Activated T-helper 2 cell treated with anti-CD3 and anti-CD28 coated beads, Interferon-gamma antibody, Interleukin-2, Interleukin-4, amounts not matched to agents 10 μg/mL and 5 μg/mL and 100 μg/mL, durations not matched to agents 14 hours and 24 hours and 36 hours (primary cell): ENCODE measurements around the gene BMPR1B. TPM values are rescaled to one million over a fixed set of nuclear protein-coding genes. Genes with fewer than 3 reads are reported as not detected.
"Not testable (repeated sequence)": the region's sequence is repeated elsewhere in the genome, so short reads cannot be mapped to it uniquely, and the experiment has no call there.

Source experiments
- DNase-seq: peaks from one replicate; pipeline ENCODE4 v3.0.0; 2021; ENCODE audit warnings: low spot score
- H3K27ac Mint-ChIP-seq: one replicate; pipeline ENCODE4 v1.8.0; 2021; ENCODE audit warnings: mixed read lengths
- H3K27me3 Mint-ChIP-seq: one replicate; pipeline ENCODE4 v1.8.0; 2021; ENCODE audit warnings: low read depth, mixed read lengths
- H3K36me3 Mint-ChIP-seq: one replicate; pipeline ENCODE4 v1.8.0; 2021; ENCODE audit warnings: low read depth, mixed read lengths
- H3K4me1 Mint-ChIP-seq: one replicate; pipeline ENCODE4 v1.8.0; 2021; ENCODE audit warnings: low read depth, mixed read lengths
- H3K4me3 Mint-ChIP-seq: one replicate; pipeline ENCODE4 v1.8.0; 2021; ENCODE audit warnings: low read depth, mild to moderate bottlenecking, moderate library complexity, mixed read lengths
- H3K9me3 Mint-ChIP-seq: one replicate; pipeline ENCODE4 v1.8.0; 2021; ENCODE audit warnings: mixed read lengths
- intact Hi-C: fragments of 100-400 bp; cut with micrococcal nuclease; formaldehyde crosslinking; loops from one replicate; pipeline ENCODE4 v1.15.1; 2023
- total RNA-seq: library from RNA; stranded (reverse); gene quantifications from 2 replicates; pipeline ENCODE4 v1.2.3, GENCODE V29; 2022

The BMPR1B gene
- total RNA-seq, 1 donor from 2014 or later, result not detected

GRCh38 chr4:95165926-95166524 lies 408.3 kb downstream of the BMPR1B start:
- Mint-ChIP-seq H3K27ac (no peak overlapping the region), H3K4me1 (peaks cover 14% of the 10 kb centered on the region), H3K9me3 (no peaks in the 10 kb centered on the region), H3K36me3 (no peaks in the 10 kb centered on the region), H3K27me3 (peaks cover 5% of the 10 kb centered on the region), H3K4me3 (no peak overlapping the region)
- intact Hi-C loops, result loop anchor here (2.0 to 5.0 kb wide), 3 partner anchors 126 to 871 kb away; no protein-coding TSS in a partner anchor
- DNase-seq, result peak; percentile 26

- Mint-ChIP-seq H3K27me3 (peaks cover 4% of the 10 kb centered on the region), H3K4me1 (peaks cover 14% of the 10 kb centered on the region), H3K4me3 (no peak overlapping the region), H3K27ac (no peak overlapping the region), H3K9me3 (no peaks in the 10 kb centered on the region), H3K36me3 (no peaks in the 10 kb centered on the region)
- DNase-seq, result no peak
- intact Hi-C loops, result loop anchor here (2.0 to 5.0 kb wide), 3 partner anchors 124 to 869 kb away; no protein-coding TSS in a partner anchor
Measured at GRCh38 chr4:95167805-95168204, 410.1 kb downstream of the BMPR1B start.

GRCh38 chr4:95170176-95170575 lies 412.4 kb downstream of the BMPR1B start:
- no peaks in the 10 kb centered on the region for H3K9me3 Mint-ChIP-seq
- no peaks in the 10 kb centered on the region for H3K27me3 Mint-ChIP-seq
- H3K36me3 Mint-ChIP-seq, result peaks cover 5% of the 10 kb centered on the region
- no peak for DNase-seq
- no peak overlapping the region for H3K27ac Mint-ChIP-seq
- peaks cover 14% of the 10 kb centered on the region for H3K4me1 Mint-ChIP-seq
- H3K4me3 Mint-ChIP-seq, result no peak overlapping the region
- intact Hi-C loops, result no loop called here

GRCh38 chr4:95171377-95171776 lies 413.6 kb downstream of the BMPR1B start:
- H3K36me3 Mint-ChIP-seq, intact Hi-C loops, DNase-seq, H3K9me3 Mint-ChIP-seq, H3K27me3 Mint-ChIP-seq, H3K27ac Mint-ChIP-seq, H3K4me3 Mint-ChIP-seq: not testable (repeated sequence)
- peaks cover 11% of the 10 kb centered on the region for H3K4me1 Mint-ChIP-seq

GRCh38 chr4:95178938-95179337 lies 421.2 kb downstream of the BMPR1B start:
- intact Hi-C loops, result no loop called here
- Mint-ChIP-seq H3K9me3 (peaks cover 5% of the 10 kb centered on the region), H3K27ac (no peak overlapping the region), H3K4me1 (peaks cover 8% of the 10 kb centered on the region), H3K27me3 (no peaks in the 10 kb centered on the region), H3K4me3 (no peak overlapping the region), H3K36me3 (peaks cover 4% of the 10 kb centered on the region)
- DNase-seq, result no peak

- no peak for DNase-seq
- Mint-ChIP-seq H3K4me3 (no peak overlapping the region), H3K27me3 (no peaks in the 10 kb centered on the region), H3K27ac (no peak overlapping the region), H3K9me3 (peaks cover 5% of the 10 kb centered on the region), H3K4me1 (peaks cover 8% of the 10 kb centered on the region), H3K36me3 (no peaks in the 10 kb centered on the region)
- intact Hi-C loops, result loop anchor here (2.0 kb wide), 1 partner anchor 68 kb away; no protein-coding TSS in a partner anchor
Measured at GRCh38 chr4:95180531-95181242, 422.9 kb downstream of the BMPR1B start.

GRCh38 chr4:95181243-95181995 lies 423.7 kb downstream of the BMPR1B start:
- H3K9me3 Mint-ChIP-seq, result peaks cover 5% of the 10 kb centered on the region
- no peaks in the 10 kb centered on the region for H3K27me3 Mint-ChIP-seq
- peaks cover 8% of the 10 kb centered on the region for H3K4me1 Mint-ChIP-seq
- H3K4me3 Mint-ChIP-seq, result no peak overlapping the region
- no peak for DNase-seq
- intact Hi-C loops, result loop anchor here (2.0 kb wide), 1 partner anchor 67 kb away; no protein-coding TSS in a partner anchor
- no peak overlapping the region for H3K27ac Mint-ChIP-seq
- H3K36me3 Mint-ChIP-seq, result no peaks in the 10 kb centered on the region

- no peak for DNase-seq
- no peak overlapping the region for H3K27ac Mint-ChIP-seq
- peaks cover 5% of the 10 kb centered on the region for H3K9me3 Mint-ChIP-seq
- no peak overlapping the region for H3K4me3 Mint-ChIP-seq
- H3K27me3 Mint-ChIP-seq, result no peaks in the 10 kb centered on the region
- H3K36me3 Mint-ChIP-seq, result no peaks in the 10 kb centered on the region
- intact Hi-C loops, result loop anchor here (2.0 kb wide), 1 partner anchor 67 kb away; no protein-coding TSS in a partner anchor
- peaks cover 8% of the 10 kb centered on the region for H3K4me1 Mint-ChIP-seq
Measured at GRCh38 chr4:95181996-95182306, 424.2 kb downstream of the BMPR1B start.

GRCh38 chr4:95183656-95184408 lies 426.1 kb downstream of the BMPR1B start:
- H3K36me3 Mint-ChIP-seq, result no peaks in the 10 kb centered on the region
- peaks cover 13% of the 10 kb centered on the region for H3K4me1 Mint-ChIP-seq
- H3K4me3 Mint-ChIP-seq, result no peak overlapping the region
- H3K27ac Mint-ChIP-seq, result no peak overlapping the region
- no peak for DNase-seq
- intact Hi-C loops, result no loop called here
- no peaks in the 10 kb centered on the region for H3K27me3 Mint-ChIP-seq
- no peaks in the 10 kb centered on the region for H3K9me3 Mint-ChIP-seq

GRCh38 chr4:95186666-95187065 lies 428.9 kb downstream of the BMPR1B start:
- intact Hi-C loops, result no loop called here

GRCh38 chr4:95188701-95189370 lies 431.1 kb downstream of the BMPR1B start:
- no peak for DNase-seq
- intact Hi-C loops, result no loop called here
- Mint-ChIP-seq H3K9me3 (no peaks in the 10 kb centered on the region), H3K4me3 (no peak overlapping the region), H3K27me3 (no peaks in the 10 kb centered on the region), H3K4me1 (peaks cover 10% of the 10 kb centered on the region), H3K36me3 (no peaks in the 10 kb centered on the region), H3K27ac (no peak overlapping the region)

More at GRCh38 chr4:95186666-95187065, 428.9 kb downstream of the BMPR1B start:
- Mint-ChIP-seq H3K9me3 (no peaks in the 10 kb centered on the region), H3K36me3 (no peaks in the 10 kb centered on the region), H3K4me3 (no peak overlapping the region), H3K4me1 (peaks cover 13% of the 10 kb centered on the region), H3K27ac (no peak overlapping the region), H3K27me3 (no peaks in the 10 kb centered on the region)
- DNase-seq, result no peak
